B cell (primary cell): ENCODE measurements around the gene TUBA4A. TPM values are rescaled to one million over a fixed set of nuclear protein-coding genes. Genes with fewer than 3 reads are reported as not detected.

ENCODE experiments used
- ATAC-seq: fragments of 200-7000 bp; cut with Tn5 transposase; one replicate; pipeline ENCODE4 v1.10.0; 2021; ENCODE audit warnings: low read depth, mild to moderate bottlenecking, moderate number of reproducible peaks, moderate library complexity
- CTCF ChIA-PET: fragments of 350-600 bp; sonication (Branson Sonifier 250); formaldehyde crosslinking; loops from one replicate; lab custom pipeline; 2021; ENCODE audit warnings: antibody characterized with exemption, inconsistent platforms; lab: Charles Lee
- POLR2A ChIA-PET: fragments of 350-600 bp; sonication (Branson Sonifier 250); formaldehyde crosslinking; loops from one replicate; lab custom pipeline; 2021; ENCODE audit warnings: antibody characterized with exemption; lab: Charles Lee
- DNase-seq: peaks from one replicate; pipeline ENCODE4 v3.0.0; 2013
- H2AFZ ChIP-seq: 2 replicates; pipeline ENCODE4 v1.6.1; 2012; ENCODE audit warnings: mild to moderate bottlenecking, low read depth, low read length; ENCODE audit not compliant: insufficient read depth, poor library complexity, severe bottlenecking
- H3K27ac ChIP-seq, 2 donors: 1 replicate in 1 of 2; 2 replicates in 1 of 2; pipeline ENCODE4 v1.5.1; 2012 to 2013; ENCODE audit warnings: low read length in 2 of 2, mild to moderate bottlenecking in 2 of 2, moderate library complexity in 1 of 2
- H3K27me3 ChIP-seq, 4 experiments: fragments of 200-600 bp in 1 of 4; sonication (generic) in 1 of 4; replicated peaks in 1 of 4; 1 replicate in 2 of 4; 2 replicates in 2 of 4; pipeline versions ENCODE4 v1.6.1 to v1.7.0; 2013 to 2016; ENCODE audit warnings: low read length in 3 of 4, mild to moderate bottlenecking in 2 of 4, mixed read lengths in 1 of 4, moderate library complexity in 1 of 4; ENCODE audit not compliant: insufficient read depth in 4 of 4, control insufficient read depth in 3 of 4; ENCODE audit errors: control extremely low read depth in 1 of 4
- H3K36me3 ChIP-seq, 2 experiments: replicated peaks in 1 of 2; 1 replicate in 1 of 2; 2 replicates in 1 of 2; pipeline versions ENCODE4 v1.6.1 to v1.7.1; 2013; ENCODE audit warnings: low read length in 1 of 2; ENCODE audit not compliant: insufficient read depth in 2 of 2, control insufficient read depth in 1 of 2; ENCODE audit errors: control extremely low read depth in 1 of 2, extremely low read depth in 1 of 2
- H3K4me1 ChIP-seq, 2 donors: fragments of 200-600 bp in 1 of 2; sonication (generic) in 1 of 2; 1 replicate in 1 of 2; 2 replicates in 1 of 2; pipeline versions ENCODE4 v1.5.1 to v1.6.1; 2013 to 2017; ENCODE audit warnings: low read length in 2 of 2; ENCODE audit not compliant: control insufficient read depth in 2 of 2, insufficient read depth in 2 of 2
- H3K4me2 ChIP-seq: replicated peaks from 2 replicates; pipeline ENCODE3; 2012; ENCODE audit warnings: mild to moderate bottlenecking, low read depth, low read length; ENCODE audit not compliant: poor library complexity, severe bottlenecking
- H3K4me3 ChIP-seq, 5 experiments: fragments of 200-600 bp in 1 of 5; sonication (generic) in 1 of 5; 1 replicate in 3 of 5; 2 replicates in 2 of 5; pipeline versions ENCODE4 v1.5.1 to v1.7.0; 2011 to 2016; ENCODE audit warnings: low read length in 4 of 5, mild to moderate bottlenecking in 4 of 5, low read depth in 2 of 5, control low read depth in 1 of 5, moderate library complexity in 1 of 5; ENCODE audit not compliant: insufficient read depth in 1 of 5; ENCODE audit errors: control extremely low read depth in 1 of 5, extremely low read depth in 1 of 5
- H3K79me2 ChIP-seq: fragments of 200-600 bp; sonication (generic); one replicate; pipeline ENCODE4 v1.6.0; 2016; ENCODE audit warnings: low read length; ENCODE audit not compliant: control insufficient read depth, insufficient read depth
- H3K9ac ChIP-seq: fragments of 200-600 bp; sonication (generic); 2 replicates; pipeline ENCODE4 v1.6.1; 2017; ENCODE audit warnings: mild to moderate bottlenecking, low read length, moderate library complexity
- H3K9me3 ChIP-seq, 3 donors: one replicate each; pipeline versions ENCODE4 v1.6.1 to v1.7.1; 2013; ENCODE audit warnings: low read length in 2 of 3; ENCODE audit not compliant: control insufficient read depth in 2 of 3, insufficient read depth in 1 of 3; ENCODE audit errors: control extremely low read depth in 1 of 3
- H4K20me1 ChIP-seq: 2 replicates; pipeline ENCODE4 v1.6.0; 2012; ENCODE audit warnings: mild to moderate bottlenecking, low read length; ENCODE audit not compliant: insufficient read depth, control insufficient read depth, poor library complexity, severe bottlenecking
- H3K27ac Mint-ChIP-seq: one replicate; pipeline ENCODE4 v1.8.0; 2021; ENCODE audit warnings: mixed read lengths
- H3K27me3 Mint-ChIP-seq: one replicate; pipeline ENCODE4 v1.8.0; 2021; ENCODE audit warnings: mixed read lengths
- H3K4me1 Mint-ChIP-seq: one replicate; pipeline ENCODE4 v1.8.0; 2021; ENCODE audit warnings: mixed read lengths
- H3K4me3 Mint-ChIP-seq: one replicate; pipeline ENCODE4 v1.8.0; 2021; ENCODE audit warnings: mixed read lengths
- H3K9me3 Mint-ChIP-seq: one replicate; pipeline ENCODE4 v1.8.0; 2022; ENCODE audit warnings: mixed read lengths; ENCODE audit not compliant: insufficient read depth
- EZH2 ChIP-seq: IDR thresholded peaks from 2 replicates; pipeline ENCODE4 v1.6.1; 2012; ENCODE audit warnings: borderline replicate concordance, low read depth, mild to moderate bottlenecking, moderate library complexity, low read length; ENCODE audit not compliant: insufficient read depth, poor library complexity, severe bottlenecking
- WGBS: methylation state at CpG from one replicate; pipeline ENCODE4 v1.1.5; 2013; ENCODE audit warnings: missing lambda C conversion rate; ENCODE audit not compliant: insufficient coverage; 5-methylcytosine and 5-hydroxymethylcytosine counted together
- intact Hi-C: fragments of 100-400 bp; cut with micrococcal nuclease; formaldehyde crosslinking; loops from one replicate; pipeline ENCODE4 v1.10.0; 2022
- polyA plus RNA-seq: library from polyadenylated mRNA; depleted of rRNA; stranded (reverse); fragments of >200 nt; gene quantifications from 2 replicates; pipeline ENCODE4 v1.2.3, GENCODE V29; 2012
- total RNA-seq, 2 donors: library from RNA; stranded (reverse); fragments of 120-200 nt in 1 of 2; gene quantifications; 1 replicate in 1 of 2; 2 replicates in 1 of 2; pipeline versions ENCODE4 v1.2.3 to v1.2.4, GENCODE V29; 2013 to 2022
- TF ChIP-seq, protein P1 (sequence below): fragments of 200-600 bp; IDR thresholded peaks from one replicate; pipeline ENCODE4 v1.8.0; 2022; ENCODE audit warnings: antibody characterized with exemption, mild to moderate bottlenecking

The TUBA4A gene
- total and polyA plus RNA-seq, 2 donors (not counting 1 experiment from before 2014, with no cell fraction given), result 196 to 338 TPM

DNA sequence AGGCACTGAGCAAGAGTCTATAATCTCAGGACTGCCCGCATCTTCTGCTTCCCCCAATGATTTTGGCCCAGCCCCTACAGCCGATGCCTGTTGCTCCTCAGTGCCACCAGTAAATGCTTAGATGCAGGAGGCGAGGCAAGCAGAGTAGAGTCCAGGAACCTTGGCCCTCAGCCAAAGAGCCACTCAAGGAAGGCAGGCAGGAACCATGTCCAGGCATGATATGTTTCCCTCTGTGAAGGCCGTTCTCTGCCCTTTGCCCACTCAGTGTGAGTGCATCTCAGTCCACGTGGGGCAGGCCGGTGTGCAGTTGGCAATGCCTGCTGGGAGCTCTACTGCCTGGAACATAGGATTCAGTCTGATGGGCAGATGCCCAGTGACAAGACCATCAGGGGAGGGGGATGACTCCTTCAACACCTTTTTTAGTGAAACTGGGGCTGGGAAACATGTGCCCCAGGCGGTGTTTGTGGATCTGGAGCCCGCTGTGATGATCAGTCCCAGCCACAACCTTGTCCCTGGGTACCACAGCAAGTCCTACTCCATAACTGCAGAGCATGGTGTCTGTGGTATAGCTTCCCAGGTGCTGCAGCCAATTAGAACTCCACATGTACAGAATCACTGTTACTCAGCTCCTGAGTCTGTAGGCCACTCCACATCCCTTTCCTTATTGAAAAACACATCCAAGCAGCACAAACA, 15.8 kb upstream of the TUBA4A start:
- no peak for TF ChIP-seq EZH2
- TF ChIP-seq, protein P1, sequence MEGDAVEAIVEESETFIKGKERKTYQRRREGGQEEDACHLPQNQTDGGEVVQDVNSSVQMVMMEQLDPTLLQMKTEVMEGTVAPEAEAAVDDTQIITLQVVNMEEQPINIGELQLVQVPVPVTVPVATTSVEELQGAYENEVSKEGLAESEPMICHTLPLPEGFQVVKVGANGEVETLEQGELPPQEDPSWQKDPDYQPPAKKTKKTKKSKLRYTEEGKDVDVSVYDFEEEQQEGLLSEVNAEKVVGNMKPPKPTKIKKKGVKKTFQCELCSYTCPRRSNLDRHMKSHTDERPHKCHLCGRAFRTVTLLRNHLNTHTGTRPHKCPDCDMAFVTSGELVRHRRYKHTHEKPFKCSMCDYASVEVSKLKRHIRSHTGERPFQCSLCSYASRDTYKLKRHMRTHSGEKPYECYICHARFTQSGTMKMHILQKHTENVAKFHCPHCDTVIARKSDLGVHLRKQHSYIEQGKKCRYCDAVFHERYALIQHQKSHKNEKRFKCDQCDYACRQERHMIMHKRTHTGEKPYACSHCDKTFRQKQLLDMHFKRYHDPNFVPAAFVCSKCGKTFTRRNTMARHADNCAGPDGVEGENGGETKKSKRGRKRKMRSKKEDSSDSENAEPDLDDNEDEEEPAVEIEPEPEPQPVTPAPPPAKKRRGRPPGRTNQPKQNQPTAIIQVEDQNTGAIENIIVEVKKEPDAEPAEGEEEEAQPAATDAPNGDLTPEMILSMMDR, result no peak
- no peaks in the 10 kb centered on the region for H3K4me1 ChIP-seq
- intact Hi-C loops, result loop anchor here (10.0 kb wide), 1 partner anchor 325 kb away; the partner anchor contains the start of gene STK11IP
- no peaks in the 10 kb centered on the region for H3K9me3 ChIP-seq
- H3K9me3 Mint-ChIP-seq, result no peaks in the 10 kb centered on the region
- ATAC-seq, result no peak
- no peak overlapping the region for H3K4me2 ChIP-seq
- H3K27me3 ChIP-seq, result no peaks in the 10 kb centered on the region
- no peak overlapping the region for H3K4me3 Mint-ChIP-seq
- H3K36me3 ChIP-seq, result no peaks in the 10 kb centered on the region
- H2AFZ ChIP-seq, result no peak overlapping the region
- H3K9ac ChIP-seq, result no peak overlapping the region
- H4K20me1 ChIP-seq, result no peaks in the 10 kb centered on the region
- WGBS, result 92% methylated on average over 8 of the region's 8 CpGs
- no peak overlapping the region for H3K4me3 ChIP-seq
- peaks cover 16% of the 10 kb centered on the region for H3K79me2 ChIP-seq
- DNase-seq, result no peak
- no peaks in the 10 kb centered on the region for H3K27me3 Mint-ChIP-seq
- CTCF ChIA-PET, result interaction anchor here (0.9 to 1.5 kb wide), 4 partner anchors 9 to 111 kb away, joined by 3 to 5 read pairs (median 3); no protein-coding TSS in a partner anchor
- POLR2A ChIA-PET, result no interaction called here
- peaks cover 5% of the 10 kb centered on the region for H3K4me1 Mint-ChIP-seq
- no peak overlapping the region for H3K27ac Mint-ChIP-seq
- no peak overlapping the region for H3K27ac ChIP-seq

DNA sequence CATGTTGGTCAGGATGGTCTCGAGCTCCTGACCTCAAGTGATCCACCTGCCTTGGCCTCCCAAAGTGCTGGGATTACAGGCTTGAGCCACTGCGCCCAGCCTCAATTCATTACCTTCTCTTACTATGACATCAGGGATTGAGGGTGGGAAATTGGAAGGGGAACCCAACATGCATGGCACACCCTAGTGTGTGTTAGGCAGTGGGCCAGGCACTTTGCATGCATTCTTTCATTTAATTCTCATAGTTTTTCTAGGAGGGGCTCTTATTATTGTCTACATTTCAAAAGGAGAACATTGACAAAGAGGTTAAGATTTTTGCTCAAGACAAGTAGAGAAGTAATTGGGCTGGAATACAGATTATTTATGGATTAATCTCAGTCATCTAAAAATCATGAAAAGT, 14.6 kb upstream of the TUBA4A start:
- H3K27me3 Mint-ChIP-seq, result no peaks in the 10 kb centered on the region
- no CpG with 5 or more reads among the region's 2 CpGs for WGBS

More for the DNA sequence above, 14.6 kb upstream of the TUBA4A start:
- Histone ChIP-seq H4K20me1 (no peaks in the 10 kb centered on the region), H3K4me1 (no peaks in the 10 kb centered on the region), H3K9me3 (no peaks in the 10 kb centered on the region), H3K4me3 (no peak overlapping the region), H3K9ac (no peak overlapping the region), H3K79me2 (peaks cover 8% of the 10 kb centered on the region), H3K36me3 (no peaks in the 10 kb centered on the region), H3K27ac (no peak overlapping the region), H3K27me3 (no peaks in the 10 kb centered on the region), H2AFZ (no peak overlapping the region), H3K4me2 (no peak overlapping the region)
- no peaks in the 10 kb centered on the region for H3K9me3 Mint-ChIP-seq
- ATAC-seq (no peak), DNase-seq (no peak)
- ChIA-PET POLR2A (no interaction called here), CTCF (interaction anchor here (1.0 to 1.5 kb wide), 2 partner anchors 10 to 12 kb away, joined by 3 read pairs; no protein-coding TSS in a partner anchor)
- no peak overlapping the region for H3K4me3 Mint-ChIP-seq
- intact Hi-C loops, result no loop called here
- H3K4me1 Mint-ChIP-seq, result no peaks in the 10 kb centered on the region
- TF ChIP-seq, protein P1, result no peak
- TF ChIP-seq EZH2, result no peak
- H3K27ac Mint-ChIP-seq, result no peak overlapping the region
